GM23338 (cell line): Measurements from ENCODE around the gene DPH5. TPM values are rescaled to one million over a fixed set of nuclear protein-coding genes. Genes with fewer than 3 reads are reported as not detected.

ENCODE experiments used
- ATAC-seq: fragments of 200-7000 bp; cut with Tn5 transposase; 3 replicates; pipeline ENCODE4 v1.9.1; 2020
- DNase-seq: peaks from one replicate; pipeline ENCODE4 v3.0.0-alpha.2; 2015; ENCODE audit warnings: low spot score
- H2AFZ ChIP-seq: fragments of 200-600 bp; sonication (generic); 2 replicates; pipeline ENCODE4 v1.8.0; 2016; ENCODE audit warnings: antibody characterized with exemption, mild to moderate bottlenecking, moderate library complexity
- H3F3A ChIP-seq: fragments of 200-600 bp; sonication (generic); replicated peaks from 2 replicates; pipeline ENCODE4 v1.8.0; 2017; ENCODE audit warnings: antibody characterized with exemption, mixed run types, low read depth
- H3K27ac ChIP-seq: fragments of 200-600 bp; sonication (generic); 2 replicates; pipeline ENCODE4 v1.6.1; 2016; ENCODE audit warnings: low read depth
- H3K27me3 ChIP-seq: fragments of 200-600 bp; sonication (generic); 2 replicates; pipeline ENCODE4 v1.8.0; 2016; ENCODE audit warnings: mild to moderate bottlenecking, mixed run types, moderate library complexity; ENCODE audit not compliant: insufficient read depth
- H3K36me3 ChIP-seq: fragments of 200-600 bp; sonication (generic); 2 replicates; pipeline ENCODE4 v1.8.0; 2016; ENCODE audit warnings: mild to moderate bottlenecking; ENCODE audit not compliant: insufficient read depth
- H3K4me1 ChIP-seq: fragments of 200-600 bp; sonication (generic); 2 replicates; pipeline ENCODE4 v1.8.0; 2016; ENCODE audit warnings: mild to moderate bottlenecking, moderate library complexity; ENCODE audit not compliant: insufficient read depth
- H3K4me2 ChIP-seq: fragments of 200-600 bp; sonication (generic); 2 replicates; pipeline ENCODE4 v1.7.1; 2017; ENCODE audit warnings: mixed run types
- H3K4me3 ChIP-seq: fragments of 200-600 bp; sonication (generic); 2 replicates; pipeline ENCODE4 v1.6.1; 2016; ENCODE audit warnings: mixed run types
- H3K79me2 ChIP-seq: fragments of 200-600 bp; sonication (generic); replicated peaks from 2 replicates; pipeline ENCODE4 v1.8.0; 2017; ENCODE audit warnings: mild to moderate bottlenecking; ENCODE audit not compliant: insufficient read depth
- H3K9me2 ChIP-seq: fragments of 200-600 bp; sonication (generic); 2 replicates; pipeline ENCODE4 v1.8.0; 2017; ENCODE audit not compliant: insufficient read depth
- H4K20me1 ChIP-seq: fragments of 200-600 bp; sonication (generic); replicated peaks from 2 replicates; pipeline ENCODE4 v1.8.0; 2017; ENCODE audit warnings: mild to moderate bottlenecking; ENCODE audit not compliant: insufficient read depth
- H3K27ac Mint-ChIP-seq: 2 replicates; pipeline ENCODE4 v1.8.0; 2020; ENCODE audit warnings: inconsistent platforms, mild to moderate bottlenecking, moderate library complexity, mixed read lengths
- H3K27me3 Mint-ChIP-seq: 3 replicates; pipeline ENCODE4 v1.8.0; 2022; ENCODE audit warnings: low read depth, mild to moderate bottlenecking, moderate library complexity, mixed read lengths, inconsistent platforms; ENCODE audit not compliant: insufficient read depth, poor library complexity
- H3K36me3 Mint-ChIP-seq: 3 replicates; pipeline ENCODE4 v1.8.0; 2021; ENCODE audit warnings: low read depth, mild to moderate bottlenecking, inconsistent platforms, moderate library complexity, mixed read lengths
- H3K4me1 Mint-ChIP-seq: 3 replicates; pipeline ENCODE4 v1.8.0; 2020; ENCODE audit warnings: mild to moderate bottlenecking, inconsistent platforms, mixed read lengths
- H3K4me3 Mint-ChIP-seq: 3 replicates; pipeline ENCODE4 v1.8.0; 2021; ENCODE audit warnings: moderate library complexity, mild to moderate bottlenecking, inconsistent platforms, mixed read lengths
- H3K9me3 Mint-ChIP-seq: 3 replicates; pipeline ENCODE4 v1.8.0; 2020; ENCODE audit warnings: moderate library complexity, mild to moderate bottlenecking, inconsistent platforms, mixed read lengths
- CREB1 ChIP-seq: fragments of 250-450 bp; sonication (Bioruptor Pico); IDR thresholded peaks from 2 replicates; pipeline ENCODE4 v1.5.0; 2020; ENCODE audit warnings: low read depth, mild to moderate bottlenecking, moderate library complexity
- CTCF ChIP-seq, 2 experiments: fragments of 200-600 bp in 1 of 2; sonication (generic) in 1 of 2; conservative IDR thresholded peaks; 2 replicates each; pipeline versions ENCODE4 v1.5.1 to v1.6.1; 2016 to 2017; ENCODE audit warnings: antibody characterized with exemption in 2 of 2, low read depth in 2 of 2, mild to moderate bottlenecking in 2 of 2, moderate library complexity in 1 of 2
- ETS1 ChIP-seq: IDR thresholded peaks from 2 replicates; pipeline ENCODE4 v1.6.1; 2016; ENCODE audit warnings: antibody characterized with exemption
- EZH2 ChIP-seq: fragments of 200-600 bp; sonication (generic); IDR thresholded peaks from one replicate; pipeline ENCODE4 v1.8.0; 2017; ENCODE audit warnings: antibody characterized with exemption, mild to moderate bottlenecking, low read depth; ENCODE audit not compliant: unreplicated experiment
- EZH2phosphoT487 ChIP-seq: fragments of 200-600 bp; sonication (generic); IDR thresholded peaks from one replicate; pipeline ENCODE4 v1.8.1; 2018; ENCODE audit warnings: antibody characterized with exemption; ENCODE audit not compliant: unreplicated experiment
- JUNB ChIP-seq: IDR thresholded peaks from one replicate; pipeline ENCODE4 v1.6.1; 2016; ENCODE audit warnings: antibody characterized with exemption; ENCODE audit not compliant: unreplicated experiment
- NANOG ChIP-seq: IDR thresholded peaks from 2 replicates; pipeline ENCODE4 v1.6.1; 2016; ENCODE audit warnings: antibody characterized with exemption, borderline replicate concordance
- POLR2AphosphoS5 ChIP-seq: IDR thresholded peaks from 2 replicates; pipeline ENCODE4 v1.6.1; 2016; ENCODE audit warnings: antibody characterized with exemption, low read depth
- STAT1 ChIP-seq: IDR thresholded peaks from one replicate; pipeline ENCODE4 v1.6.1; 2016; ENCODE audit warnings: antibody characterized with exemption; ENCODE audit not compliant: unreplicated experiment
- ZNF114 ChIP-seq: fragments of 250-450 bp; sonication (Bioruptor Pico); IDR thresholded peaks from 2 replicates; pipeline ENCODE4 v1.5.0; 2020; ENCODE audit warnings: mild to moderate bottlenecking, moderate library complexity
- ZNF331 ChIP-seq: fragments of 250-450 bp; sonication (Bioruptor Pico); IDR thresholded peaks from 2 replicates; pipeline ENCODE4 v1.5.0; 2020; ENCODE audit warnings: low read depth, mild to moderate bottlenecking, moderate library complexity
- ZNF462 ChIP-seq: fragments of 250-450 bp; sonication (Bioruptor Pico); IDR thresholded peaks from 2 replicates; pipeline ENCODE4 v1.5.0; 2020; ENCODE audit warnings: mild to moderate bottlenecking, moderate library complexity
- polyA plus RNA-seq: library from polyadenylated mRNA; unstranded; fragments of >200 nt; fragmentation: Nextera tagmentation; extraction: Ambion mirVana; gene quantifications from 2 replicates; pipeline ENCODE4 v1.2.1, GENCODE V29; 2016
- total RNA-seq: library from RNA; depleted of rRNA; stranded (reverse); fragments of >200 nt; shearing (Covaris generic); gene quantifications from 2 replicates; pipeline ENCODE4 v1.2.3, GENCODE V29; 2014
- TF ChIP-seq, protein P1 (sequence below): IDR thresholded peaks from one replicate; pipeline ENCODE4 v1.6.1; 2018; ENCODE audit warnings: antibody characterized with exemption; ENCODE audit not compliant: unreplicated experiment

DPH5 gene
- total and polyA plus RNA-seq, 2 experiments from 2014 or later = 50.6 to 53.5 TPM

DNA sequence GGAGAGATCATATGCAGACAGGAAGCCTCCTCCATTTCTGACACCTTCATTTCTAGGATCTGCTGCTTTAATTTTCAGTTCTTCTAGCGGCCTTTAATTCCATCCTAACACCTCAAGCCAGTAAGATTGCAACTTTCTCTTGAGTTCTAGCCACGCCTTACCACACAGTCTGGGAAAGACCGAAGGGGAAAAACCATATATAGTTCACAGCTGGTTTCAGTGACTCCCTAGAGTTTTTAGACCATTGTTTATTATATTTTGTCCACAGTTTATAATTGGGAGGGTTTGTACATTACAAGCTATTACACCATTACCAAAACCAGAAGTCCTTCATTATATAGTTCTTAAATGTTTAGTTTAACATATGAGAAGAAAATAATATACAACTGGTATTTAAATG lies 37.5 kb downstream of the DPH5 start:
- Mint-ChIP-seq H3K4me3 (no peak overlapping the region), H3K27me3 (peaks cover 2% of the 10 kb centered on the region), H3K4me1 (peaks cover 2% of the 10 kb centered on the region; the same call in 1 of the 3 replicates), H3K36me3 (peaks cover 26% of the 10 kb centered on the region), H3K9me3 (no peaks in the 10 kb centered on the region), H3K27ac (no peak overlapping the region)
- H3K4me2 ChIP-seq = no peak overlapping the region
- no peak for DNase-seq
- H3K27ac ChIP-seq = no peak overlapping the region
- no peaks in the 10 kb centered on the region for H3K27me3 ChIP-seq
- H3K36me3 ChIP-seq = peaks cover 17% of the 10 kb centered on the region
- TF ChIP-seq JUNB (no peak), CTCF (conservative IDR thresholded peaks at IDR 0.05; ENCODE audit: low read depth in 2 of 2) (no peak), EZH2phosphoT487 (no peak), ETS1 (no peak), ZNF462 (no peak), EZH2 (no peak), NANOG (no peak), CREB1 (CRISPR knock-in tag) (no peak), STAT1 (no peak), POLR2AphosphoS5 (no peak), ZNF114 (CRISPR knock-in tag) (no peak), ZNF331 (no peak)
- TF ChIP-seq, protein P1, sequence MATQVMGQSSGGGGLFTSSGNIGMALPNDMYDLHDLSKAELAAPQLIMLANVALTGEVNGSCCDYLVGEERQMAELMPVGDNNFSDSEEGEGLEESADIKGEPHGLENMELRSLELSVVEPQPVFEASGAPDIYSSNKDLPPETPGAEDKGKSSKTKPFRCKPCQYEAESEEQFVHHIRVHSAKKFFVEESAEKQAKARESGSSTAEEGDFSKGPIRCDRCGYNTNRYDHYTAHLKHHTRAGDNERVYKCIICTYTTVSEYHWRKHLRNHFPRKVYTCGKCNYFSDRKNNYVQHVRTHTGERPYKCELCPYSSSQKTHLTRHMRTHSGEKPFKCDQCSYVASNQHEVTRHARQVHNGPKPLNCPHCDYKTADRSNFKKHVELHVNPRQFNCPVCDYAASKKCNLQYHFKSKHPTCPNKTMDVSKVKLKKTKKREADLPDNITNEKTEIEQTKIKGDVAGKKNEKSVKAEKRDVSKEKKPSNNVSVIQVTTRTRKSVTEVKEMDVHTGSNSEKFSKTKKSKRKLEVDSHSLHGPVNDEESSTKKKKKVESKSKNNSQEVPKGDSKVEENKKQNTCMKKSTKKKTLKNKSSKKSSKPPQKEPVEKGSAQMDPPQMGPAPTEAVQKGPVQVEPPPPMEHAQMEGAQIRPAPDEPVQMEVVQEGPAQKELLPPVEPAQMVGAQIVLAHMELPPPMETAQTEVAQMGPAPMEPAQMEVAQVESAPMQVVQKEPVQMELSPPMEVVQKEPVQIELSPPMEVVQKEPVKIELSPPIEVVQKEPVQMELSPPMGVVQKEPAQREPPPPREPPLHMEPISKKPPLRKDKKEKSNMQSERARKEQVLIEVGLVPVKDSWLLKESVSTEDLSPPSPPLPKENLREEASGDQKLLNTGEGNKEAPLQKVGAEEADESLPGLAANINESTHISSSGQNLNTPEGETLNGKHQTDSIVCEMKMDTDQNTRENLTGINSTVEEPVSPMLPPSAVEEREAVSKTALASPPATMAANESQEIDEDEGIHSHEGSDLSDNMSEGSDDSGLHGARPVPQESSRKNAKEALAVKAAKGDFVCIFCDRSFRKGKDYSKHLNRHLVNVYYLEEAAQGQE = no peak
- H3K4me3 ChIP-seq = no peak overlapping the region
- H2AFZ ChIP-seq = no peak overlapping the region
- ATAC-seq = no peak
- H3K9me2 ChIP-seq = no peaks in the 10 kb centered on the region
- no peaks in the 10 kb centered on the region for H3K4me1 ChIP-seq
- peaks cover 4% of the 10 kb centered on the region; the same call in 1 of the 2 replicates for H4K20me1 ChIP-seq
- H3K79me2 ChIP-seq = no peaks in the 10 kb centered on the region
- no peaks in the 10 kb centered on the region for H3F3A ChIP-seq
